Neural cell (in vitro differentiated cells): ENCODE results near the gene SMIM29.

Source experiments
- EZH2 ChIP-seq: fragments of 200-600, 300-800 bp; shearing (Covaris generic), sonication (generic); IDR thresholded peaks from 2 replicates; pipeline ENCODE4 v1.6.1; 2014; ENCODE audit warnings: antibody characterized with exemption, low read length, borderline replicate concordance, mild to moderate bottlenecking; ENCODE audit not compliant: insufficient read depth, poor library complexity, severe bottlenecking
- MXI1 ChIP-seq: fragments of 450-650 bp; conservative IDR thresholded peaks from 2 replicates; pipeline ENCODE4 v1.6.1; 2014; ENCODE audit warnings: antibody characterized with exemption, mild to moderate bottlenecking; ENCODE audit not compliant: poor library complexity, severe bottlenecking
- TAF1 ChIP-seq: IDR thresholded peaks from 2 replicates; pipeline ENCODE4 v1.6.1; 2012; ENCODE audit warnings: low read depth

DNA sequence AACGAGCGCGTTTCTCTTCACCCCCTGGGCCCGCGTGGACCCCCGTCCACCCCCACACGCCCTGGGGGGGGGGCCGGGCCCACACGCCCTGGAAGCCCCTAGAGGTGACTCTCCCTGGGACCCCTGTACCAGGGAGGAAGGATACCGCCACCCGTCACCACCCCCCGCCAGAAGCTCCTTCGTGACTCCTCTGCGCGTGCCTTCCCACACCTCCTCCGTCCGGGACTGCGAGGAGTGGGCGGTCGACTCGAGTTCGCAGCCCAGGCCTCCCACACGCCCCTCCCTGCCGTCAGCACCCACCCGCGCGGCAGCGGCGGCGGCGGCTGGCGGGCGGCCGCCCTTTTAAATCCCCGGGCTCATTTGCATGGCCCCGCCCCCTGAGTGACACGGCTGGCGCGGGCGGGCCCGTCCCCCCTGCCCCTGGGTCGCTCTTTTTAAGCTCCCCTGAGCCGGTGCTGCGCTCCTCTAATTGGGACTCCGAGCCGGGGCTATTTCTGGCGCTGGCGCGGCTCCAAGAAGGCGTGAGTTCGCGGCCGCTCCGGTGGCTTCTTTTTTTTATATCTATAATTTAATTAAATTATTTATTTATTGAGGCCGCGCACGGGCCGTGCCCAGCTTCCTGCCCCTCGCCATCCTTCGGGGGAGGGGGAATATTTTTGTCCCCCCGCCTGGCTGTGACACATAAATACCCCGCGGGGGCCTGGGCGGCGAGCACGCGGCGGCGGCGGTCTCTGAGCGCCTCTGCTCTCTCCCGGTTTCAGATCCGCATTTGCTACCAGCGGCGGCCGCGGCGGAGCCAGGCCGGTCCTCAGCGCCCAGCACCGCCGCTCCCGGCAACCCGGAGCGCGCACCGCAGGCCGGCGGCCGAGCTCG lies 12.1 kb downstream of the SMIM29 start, which contains the start of gene HMGA1:
- no peak for TF ChIP-seq EZH2
- TF ChIP-seq MXI1: no peak
- no peak for TF ChIP-seq TAF1
